Body of pancreas (tissue), 4 donors: ENCODE results near the gene SRP14.

ENCODE experiments used
- CTCF ChIP-seq, 7 experiments: fragments of 450-650 bp in 4 of 7; fragments of 200-600 bp in 3 of 7; sonication (generic) in 3 of 7; IDR thresholded peaks; one replicate each; pipeline ENCODE4 v1.5.1; 2016 to 2019; ENCODE audit warnings: antibody characterized with exemption in 7 of 7
- POLR2A ChIP-seq, 3 donors: fragments of 450-650 bp; IDR thresholded peaks; one replicate each; pipeline ENCODE4 v1.6.1; 2016; ENCODE audit warnings: antibody characterized with exemption in 3 of 3, mild to moderate bottlenecking in 2 of 3

- TF ChIP-seq CTCF (IDR thresholded peaks at IDR 0.05) (no peak), POLR2A (IDR thresholded peaks at IDR 0.05) (no peak)
Measured at GRCh38 chr15:40048926-40049475, 10.0 kb upstream of the SRP14 start.
